H1 (cell line): ENCODE results near the gene ARHGAP18. TPM values are rescaled to one million over a fixed set of nuclear protein-coding genes. Genes with fewer than 3 reads are reported as not detected.

ENCODE experiments used
- CTCF ChIA-PET: fragments of 300-600 bp; sonication (Branson Sonifier 250); formaldehyde crosslinking; loops from one replicate; lab custom pipeline; 2021; ENCODE audit not compliant: partially characterized antibody; lab: Charles Lee
- POLR2A ChIA-PET: fragments of 300-600 bp; sonication (Branson Sonifier 250); formaldehyde crosslinking; loops from one replicate; lab custom pipeline; 2021; ENCODE audit warnings: inconsistent platforms; ENCODE audit not compliant: partially characterized antibody; lab: Charles Lee
- DNase-seq, 2 experiments: peaks; one replicate each; pipeline versions ENCODE4 v3.0.0 to v3.0.0-alpha.2; 2010 to 2022; ENCODE audit warnings: low spot score in 2 of 2, low read depth in 1 of 2, mixed read lengths in 1 of 2
- FAIRE-seq: peaks from 2 replicates; lab custom pipeline; 2011; peaks lifted over from hg19 to GRCh38; lab: Jason Lieb, UNC
- H2AFZ ChIP-seq: 2 replicates; pipeline ENCODE4 v1.8.1; 2012; ENCODE audit warnings: low read length, inconsistent platforms
- H2AK5ac ChIP-seq: 2 replicates; pipeline ENCODE4 v1.6.1; 2013; ENCODE audit warnings: low read depth, low read length
- H2BK120ac ChIP-seq: replicated peaks from 2 replicates; pipeline ENCODE3; 2013; ENCODE audit warnings: low read depth, low read length, inconsistent platforms
- H2BK12ac ChIP-seq: 2 replicates; pipeline ENCODE4 v1.6.1; 2013; ENCODE audit warnings: low read depth, low read length
- H2BK15ac ChIP-seq: 2 replicates; pipeline ENCODE4 v1.6.1; 2013; ENCODE audit warnings: low read length
- H2BK20ac ChIP-seq: 2 replicates; pipeline ENCODE4 v1.6.1; 2013; ENCODE audit warnings: low read length
- H2BK5ac ChIP-seq: 2 replicates; pipeline ENCODE4 v1.6.1; 2013; ENCODE audit warnings: low read depth, low read length
- H3K14ac ChIP-seq: 2 replicates; pipeline ENCODE4 v1.6.1; 2013; ENCODE audit warnings: inconsistent platforms; ENCODE audit not compliant: insufficient read length
- H3K18ac ChIP-seq: 2 replicates; pipeline ENCODE4 v1.6.1; 2013; ENCODE audit warnings: low read length; ENCODE audit errors: extremely low read depth
- H3K23ac ChIP-seq: 2 replicates; pipeline ENCODE4 v1.6.1; 2013; ENCODE audit warnings: inconsistent platforms; ENCODE audit not compliant: insufficient read length
- H3K23me2 ChIP-seq: 2 replicates; pipeline ENCODE4 v1.6.1; 2013; ENCODE audit warnings: low read depth, low read length
- H3K27ac ChIP-seq: 2 replicates; pipeline ENCODE4 v1.6.1; 2011; ENCODE audit warnings: low read depth, low read length, inconsistent platforms
- H3K27me3 ChIP-seq, 4 experiments: replicated peaks in 1 of 4; 1 replicate in 1 of 4; 2 replicates in 3 of 4; pipeline versions ENCODE4 v1.6.1 to v1.8.1; 2011 to 2013; ENCODE audit warnings: low read length in 3 of 4, mild to moderate bottlenecking in 3 of 4, inconsistent platforms in 2 of 4, mixed read lengths in 2 of 4, moderate library complexity in 1 of 4; ENCODE audit not compliant: control insufficient read depth in 3 of 4, insufficient read depth in 3 of 4; ENCODE audit errors: extremely low read depth in 1 of 4
- H3K36me3 ChIP-seq, 4 experiments: 2 replicates each; pipeline versions ENCODE4 v1.6.1 to v1.8.1; 2011 to 2013; ENCODE audit warnings: mild to moderate bottlenecking in 4 of 4, low read length in 3 of 4, moderate library complexity in 2 of 4, control low read depth in 1 of 4, inconsistent platforms in 1 of 4; ENCODE audit not compliant: insufficient read depth in 4 of 4, control insufficient read depth in 2 of 4
- H3K4ac ChIP-seq: replicated peaks from 2 replicates; pipeline ENCODE3; 2013; ENCODE audit warnings: low read length, low read depth, mixed read lengths, inconsistent platforms; ENCODE audit not compliant: insufficient read length
- H3K4me1 ChIP-seq, 4 experiments: replicated peaks in 1 of 4; 1 replicate in 1 of 4; 2 replicates in 3 of 4; pipeline versions ENCODE4 v1.6.1 to v1.8.1; 2011 to 2013; ENCODE audit warnings: low read length in 3 of 4, inconsistent platforms in 2 of 4, mixed read lengths in 1 of 4; ENCODE audit not compliant: insufficient read depth in 4 of 4, control insufficient read depth in 3 of 4
- H3K4me2 ChIP-seq, 2 experiments: 2 replicates each; pipeline versions ENCODE4 v1.6.1 to v1.8.1; 2011 to 2013; ENCODE audit warnings: low read depth in 2 of 2, low read length in 2 of 2, control low read depth in 1 of 2, inconsistent platforms in 1 of 2, mild to moderate bottlenecking in 1 of 2; ENCODE audit not compliant: insufficient read depth in 1 of 2
- H3K4me3 ChIP-seq, 4 experiments: fragments of 200-600, 300-600 bp in 1 of 4; sonication (generic), shearing (Covaris generic), sonication (Bioruptor Twin) in 1 of 4; 2 replicates each; pipeline versions ENCODE4 v1.5.1 to v1.8.1; 2011 to 2016; ENCODE audit warnings: low read length in 4 of 4, low read depth in 3 of 4, control low read depth in 2 of 4, inconsistent platforms in 2 of 4, mild to moderate bottlenecking in 2 of 4, mixed read lengths in 1 of 4, moderate library complexity in 1 of 4; ENCODE audit not compliant: insufficient read depth in 2 of 4; ENCODE audit errors: extremely low read depth in 1 of 4
- H3K56ac ChIP-seq: replicated peaks from 2 replicates; pipeline ENCODE3; 2013; ENCODE audit warnings: low read depth, mild to moderate bottlenecking, mixed read lengths, low read length, inconsistent platforms; ENCODE audit not compliant: insufficient read length
- H3K79me1 ChIP-seq: 2 replicates; pipeline ENCODE4 v1.6.1; 2013; ENCODE audit warnings: low read depth, low read length, control low read depth
- H3K79me2 ChIP-seq, 2 experiments: 2 replicates each; pipeline versions ENCODE4 v1.6.1 to v1.8.1; 2012 to 2013; ENCODE audit warnings: low read length in 2 of 2, mild to moderate bottlenecking in 2 of 2, inconsistent platforms in 1 of 2; ENCODE audit not compliant: insufficient read depth in 2 of 2, control insufficient read depth in 1 of 2
- H3K9ac ChIP-seq, 4 experiments: replicated peaks in 1 of 4; 1 replicate in 1 of 4; 2 replicates in 3 of 4; pipeline versions ENCODE4 v1.6.1 to v1.8.1; 2011 to 2013; ENCODE audit warnings: low read depth in 3 of 4, low read length in 3 of 4, control low read depth in 2 of 4, mild to moderate bottlenecking in 2 of 4, moderate library complexity in 2 of 4, inconsistent platforms in 1 of 4; ENCODE audit errors: extremely low read depth in 1 of 4
- H3K9me3 ChIP-seq, 2 experiments: 2 replicates each; pipeline versions ENCODE4 v1.6.1 to v1.8.1; 2012 to 2013; ENCODE audit warnings: mild to moderate bottlenecking in 2 of 2, moderate library complexity in 2 of 2, control low read depth in 1 of 2, inconsistent platforms in 1 of 2, low read depth in 1 of 2, low read length in 1 of 2, mixed read lengths in 1 of 2; ENCODE audit not compliant: insufficient read depth in 2 of 2
- H4K20me1 ChIP-seq, 2 experiments: replicated peaks in 1 of 2; 2 replicates each; pipeline versions ENCODE3 to v1.8.1; 2011 to 2013; ENCODE audit warnings: inconsistent platforms in 2 of 2, low read length in 2 of 2, mild to moderate bottlenecking in 1 of 2; ENCODE audit not compliant: insufficient read depth in 2 of 2, control insufficient read depth in 1 of 2
- H4K5ac ChIP-seq: 2 replicates; pipeline ENCODE4 v1.6.1; 2013; ENCODE audit warnings: low read length, low read depth, mixed read lengths, inconsistent platforms; ENCODE audit not compliant: insufficient read length
- H4K8ac ChIP-seq: 2 replicates; pipeline ENCODE4 v1.8.0; 2013; ENCODE audit warnings: mild to moderate bottlenecking, moderate library complexity, low read length, inconsistent platforms; ENCODE audit not compliant: insufficient read depth; ENCODE audit errors: extremely low read depth
- H4K91ac ChIP-seq: replicated peaks from 2 replicates; pipeline ENCODE3; 2013; ENCODE audit warnings: low read length, mixed read lengths, inconsistent platforms; ENCODE audit not compliant: insufficient read length
- BCL11A ChIP-seq, 2 experiments: IDR thresholded peaks; one replicate each; pipeline ENCODE4 v1.6.1; 2011; ENCODE audit warnings: low read depth in 2 of 2, low read length in 2 of 2, mild to moderate bottlenecking in 2 of 2
- CTCF ChIP-seq, 3 experiments: IDR thresholded peaks; 1 replicate in 2 of 3; 2 replicates in 1 of 3; pipeline versions ENCODE4 v1.5.1 to v1.6.1; 2011; ENCODE audit warnings: low read length in 3 of 3, mild to moderate bottlenecking in 3 of 3, inconsistent platforms in 2 of 3, low read depth in 1 of 3, moderate library complexity in 1 of 3; ENCODE audit not compliant: insufficient read depth in 1 of 3; ENCODE audit errors: control extremely low read depth in 1 of 3
- EGR1 ChIP-seq: IDR thresholded peaks from 2 replicates; pipeline ENCODE4 v1.6.1; 2011; ENCODE audit warnings: low read depth, low read length, borderline replicate concordance
- EZH2 ChIP-seq: fragments of 200-600 bp; sonication (generic); IDR thresholded peaks from 2 replicates; pipeline ENCODE4 v1.7.1; 2012; ENCODE audit warnings: low read depth, mild to moderate bottlenecking, moderate library complexity, low read length, inconsistent platforms; ENCODE audit not compliant: severe bottlenecking
- FOSL1 ChIP-seq: IDR thresholded peaks from 2 replicates; pipeline ENCODE4 v1.6.1; 2011; ENCODE audit warnings: mild to moderate bottlenecking, low read depth, low read length, moderate library complexity; ENCODE audit not compliant: insufficient read depth
- HDAC2 ChIP-seq, 2 experiments: fragments of 300-600 bp in 1 of 2; sonication (generic) in 1 of 2; IDR thresholded peaks; 2 replicates each; pipeline ENCODE4 v1.6.1; 2011 to 2012; ENCODE audit warnings: low read depth in 2 of 2, low read length in 2 of 2, mild to moderate bottlenecking in 2 of 2, moderate library complexity in 2 of 2, borderline replicate concordance in 1 of 2, inconsistent platforms in 1 of 2
- JUN ChIP-seq: IDR thresholded peaks from 2 replicates; pipeline ENCODE4 v1.6.1; 2011; ENCODE audit warnings: low read depth, mild to moderate bottlenecking, improper control_type of control experiment, low read length
- RFX5 ChIP-seq: IDR thresholded peaks from 2 replicates; pipeline ENCODE4 v1.6.1; 2011; ENCODE audit warnings: low read depth, low read length, improper control_type of control experiment, borderline replicate concordance
- SIX5 ChIP-seq: IDR thresholded peaks from 2 replicates; pipeline ENCODE4 v1.6.1; 2011; ENCODE audit warnings: mild to moderate bottlenecking, low read depth, low read length
- SP4 ChIP-seq: IDR thresholded peaks from 2 replicates; pipeline ENCODE4 v1.6.1; 2012; ENCODE audit warnings: low read length, inconsistent platforms
- WGBS, 2 experiments: shearing (Covaris generic) in 1 of 2; methylation state at CpG; one replicate each; pipeline versions ENCODE4 v1.1.6 to v1.1.7; 2013 to 2015; ENCODE audit warnings: low lambda C conversion rate in 2 of 2, mixed read lengths in 2 of 2, inconsistent platforms in 1 of 2, low coverage in 1 of 2, missing lambda C conversion rate in 1 of 2; ENCODE audit not compliant: insufficient replicate concordance in 2 of 2, insufficient coverage in 1 of 2, insufficient read length in 1 of 2; ENCODE audit errors: extremely low coverage in 1 of 2, missing lambda C conversion rate in 1 of 2; 5-methylcytosine and 5-hydroxymethylcytosine counted together
- polyA plus RNA-seq, 7 experiments: library from polyadenylated mRNA; depleted of rRNA in 3 of 7; stranded (reverse) in 5 of 7; unstranded in 2 of 7; fragments of >200 nt in 5 of 7; fragments of 200-250 nt in 2 of 7; gene quantifications; 1 replicate in 5 of 7; 2 replicates in 1 of 7; 4 replicates in 1 of 7; pipeline versions ENCODE4 v1.2.1 to v1.2.3, GENCODE V29; 2011 to 2013; ENCODE audit warnings: missing spikeins in 2 of 7, mixed read lengths in 2 of 7
- total RNA-seq: library from RNA; stranded (reverse); fragmentation: NEBNext Ultra II Directional; extraction: Animal tissue kit (Norgen Biotek cat#: 25700); gene quantifications from 2 replicates; pipeline ENCODE4 v1.2.1, GENCODE V29; 2021

The ARHGAP18 gene
- total and polyA plus RNA-seq, 2 of the 8 experiments (the other 6 are each of a cell fraction or from before 2014, with no cell fraction given) = 0.83 to 4.5 TPM

DNA sequence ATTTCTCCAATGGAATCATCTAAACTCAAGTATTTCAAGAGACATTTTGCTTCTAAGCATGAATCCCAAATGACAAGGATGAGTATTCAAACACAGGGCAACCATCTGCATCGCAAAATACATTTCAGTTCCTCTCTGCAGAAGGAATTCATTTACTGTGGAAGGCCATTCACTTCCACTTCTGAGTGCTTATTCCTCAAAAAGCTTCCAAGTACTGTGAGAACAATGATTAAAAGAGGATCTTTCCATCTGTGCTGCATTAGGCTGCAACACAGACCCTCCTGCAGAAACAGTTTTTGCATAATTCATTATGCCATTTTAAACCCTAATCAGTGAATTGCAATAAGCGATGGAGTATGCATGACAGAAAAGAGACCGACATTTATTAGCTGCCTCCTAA is 52.5 kb downstream of the ARHGAP18 start:
- no peaks in the 10 kb centered on the region for H4K20me1 ChIP-seq
- no peaks in the 10 kb centered on the region for H3K23me2 ChIP-seq
- H2BK120ac ChIP-seq = no peak overlapping the region
- H2BK12ac ChIP-seq = no peak overlapping the region
- WGBS, 2 experiments = 87% methylated on average over 3 of the region's 3 CpGs; no CpG with 5 or more reads in 1 of the 2 experiments
- H3K4me2 ChIP-seq = no peak overlapping the region
- H2BK15ac ChIP-seq = no peak overlapping the region
- H3K56ac ChIP-seq = no peak overlapping the region
- H4K91ac ChIP-seq = no peak overlapping the region
- H2AK5ac ChIP-seq = no peak overlapping the region
- no peak overlapping the region for H3K27ac ChIP-seq
- FAIRE-seq = no peak
- POLR2A ChIA-PET = no interaction called here
- CTCF ChIA-PET = interaction anchor here (1.2 to 1.3 kb wide), 2 partner anchors 60 to 90 kb away, joined by 3 to 4 read pairs; no protein-coding TSS in a partner anchor
- H3K36me3 ChIP-seq = no peaks in the 10 kb centered on the region
- H3K27me3 ChIP-seq = no peaks in the 10 kb centered on the region
- no peak for DNase-seq
- no peak overlapping the region for H3K4me3 ChIP-seq
- H3K18ac ChIP-seq = no peak overlapping the region
- H2AFZ ChIP-seq = no peak overlapping the region
- H4K5ac ChIP-seq = no peak overlapping the region
- no peak overlapping the region for H3K23ac ChIP-seq
- H3K4ac ChIP-seq = no peak overlapping the region
- no peaks in the 10 kb centered on the region for H3K9me3 ChIP-seq
- H3K9ac ChIP-seq = no peak overlapping the region
- no peak overlapping the region for H2BK20ac ChIP-seq
- H4K8ac ChIP-seq = no peak overlapping the region
- no peak overlapping the region for H2BK5ac ChIP-seq
- no peak overlapping the region for H3K14ac ChIP-seq
- H3K79me2 ChIP-seq = no peaks in the 10 kb centered on the region
- H3K79me1 ChIP-seq = no peaks in the 10 kb centered on the region
- H3K4me1 ChIP-seq = no peaks in the 10 kb centered on the region; a peak in 1 of 7 replicates
- no peak for TF ChIP-seq HDAC2 (IDR thresholded peaks at IDR 0.05; ENCODE audit: borderline replicate concordance in 1 of 2, low read depth in 2 of 2, low read length in 2 of 2)
- TF ChIP-seq CTCF (IDR thresholded peaks at IDR 0.05; ENCODE audit: control extremely low read depth in 1 of 3, insufficient read depth in 1 of 3, low read depth in 1 of 3, low read length in 3 of 3) = no peak
- no peak for TF ChIP-seq EZH2
- TF ChIP-seq FOSL1 = no peak
- no peak for TF ChIP-seq JUN
- TF ChIP-seq SP4 = no peak
- no peak for TF ChIP-seq BCL11A (IDR thresholded peaks at IDR 0.05; ENCODE audit: low read depth in 2 of 2, low read length in 2 of 2)
- TF ChIP-seq SIX5 = no peak
- no peak for TF ChIP-seq EGR1
- no peak for TF ChIP-seq RFX5
